T-helper 2 cell treated with Interferon-gamma antibody and Interleukin-4, amounts not matched to agents 5 μg/mL and 100 μg/mL, for 36 hours (primary cell): ENCODE data around the gene CHRND.

ENCODE experiments used
- DNase-seq: peaks from one replicate; pipeline ENCODE4 v3.0.0; 2021; ENCODE audit warnings: low spot score
- H3K27ac Mint-ChIP-seq: one replicate; pipeline ENCODE4 v1.8.0; 2021; ENCODE audit warnings: mild to moderate bottlenecking, mixed read lengths
- H3K27me3 Mint-ChIP-seq: one replicate; pipeline ENCODE4 v1.8.0; 2021; ENCODE audit warnings: low read depth, mixed read lengths
- H3K36me3 Mint-ChIP-seq: one replicate; pipeline ENCODE4 v1.8.0; 2021; ENCODE audit warnings: low read depth, mixed read lengths
- H3K4me1 Mint-ChIP-seq: one replicate; pipeline ENCODE4 v1.8.0; 2021; ENCODE audit warnings: low read depth, mixed read lengths
- H3K4me3 Mint-ChIP-seq: one replicate; pipeline ENCODE4 v1.8.0; 2022; ENCODE audit warnings: mild to moderate bottlenecking, moderate library complexity, mixed read lengths
- H3K9me3 Mint-ChIP-seq: one replicate; pipeline ENCODE4 v1.8.0; 2021; ENCODE audit warnings: mixed read lengths

Gene CHRND

GRCh38 chr2:232484628-232485347, 41.2 kb upstream of the CHRND start:
- Mint-ChIP-seq H3K9me3 (no peaks in the 10 kb centered on the region), H3K27ac (no peak overlapping the region)

GRCh38 chr2:232485348-232485756, 40.6 kb upstream of the CHRND start:
- H3K9me3 Mint-ChIP-seq = no peaks in the 10 kb centered on the region
- no peak overlapping the region for H3K4me3 Mint-ChIP-seq
- no peaks in the 10 kb centered on the region for H3K36me3 Mint-ChIP-seq
- peaks cover 36% of the 10 kb centered on the region for H3K27me3 Mint-ChIP-seq
- no peak overlapping the region for H3K27ac Mint-ChIP-seq
- no peaks in the 10 kb centered on the region for H3K4me1 Mint-ChIP-seq
- DNase-seq = no peak

More at GRCh38 chr2:232484628-232485347, 41.2 kb upstream of the CHRND start:
- no peak overlapping the region for H3K4me3 Mint-ChIP-seq
- DNase-seq = no peak
- H3K36me3 Mint-ChIP-seq = no peaks in the 10 kb centered on the region
- no peaks in the 10 kb centered on the region for H3K4me1 Mint-ChIP-seq
- H3K27me3 Mint-ChIP-seq = peaks cover 34% of the 10 kb centered on the region

GRCh38 chr2:232485757-232486557, 40.0 kb upstream of the CHRND start:
- H3K36me3 Mint-ChIP-seq = no peaks in the 10 kb centered on the region
- H3K4me3 Mint-ChIP-seq = no peak overlapping the region
- H3K4me1 Mint-ChIP-seq = no peaks in the 10 kb centered on the region
- H3K27me3 Mint-ChIP-seq = peaks cover 36% of the 10 kb centered on the region
- H3K9me3 Mint-ChIP-seq = no peaks in the 10 kb centered on the region
- H3K27ac Mint-ChIP-seq = no peak overlapping the region
- no peak for DNase-seq

- H3K4me1 Mint-ChIP-seq = no peaks in the 10 kb centered on the region
Observed at GRCh38 chr2:232486558-232487384, 39.2 kb upstream of the CHRND start.

GRCh38 chr2:232487385-232488096, 38.4 kb upstream of the CHRND start, which contains the start of gene ECEL1:
Gene ECEL1 (minus strand): TSS chr2:232487834. CDS start chr2:232486653, 1,181 bp downstream.
- Mint-ChIP-seq H3K27ac (no peak within 1 kb of the TSS), H3K4me1 (no peaks in the 10 kb centered on the region), H3K4me3 (no peak within 1 kb of the TSS), H3K36me3 (no peaks in the 10 kb centered on the region), H3K9me3 (no peaks in the 10 kb centered on the region), H3K27me3 (peaks cover 40% of the 10 kb centered on the region)
- no peak for DNase-seq

More at GRCh38 chr2:232486558-232487384, 39.2 kb upstream of the CHRND start:
- H3K27me3 Mint-ChIP-seq = peaks cover 40% of the 10 kb centered on the region
- H3K27ac Mint-ChIP-seq = no peak overlapping the region
- no peak overlapping the region for H3K4me3 Mint-ChIP-seq
- H3K36me3 Mint-ChIP-seq = no peaks in the 10 kb centered on the region
- no peaks in the 10 kb centered on the region for H3K9me3 Mint-ChIP-seq
- DNase-seq = no peak

- H3K27ac Mint-ChIP-seq = no peak overlapping the region
- H3K4me3 Mint-ChIP-seq = no peak overlapping the region
- H3K9me3 Mint-ChIP-seq = no peaks in the 10 kb centered on the region
- peaks cover 40% of the 10 kb centered on the region for H3K27me3 Mint-ChIP-seq
- H3K36me3 Mint-ChIP-seq = no peaks in the 10 kb centered on the region
- DNase-seq = no peak
- H3K4me1 Mint-ChIP-seq = no peaks in the 10 kb centered on the region
Observed at GRCh38 chr2:232488097-232488711, 37.8 kb upstream of the CHRND start.

GRCh38 chr2:232488721-232489300, 37.1 kb upstream of the CHRND start:
- Mint-ChIP-seq H3K4me3 (no peak overlapping the region), H3K9me3 (no peaks in the 10 kb centered on the region), H3K27me3 (peaks cover 40% of the 10 kb centered on the region), H3K4me1 (no peaks in the 10 kb centered on the region), H3K36me3 (no peaks in the 10 kb centered on the region), H3K27ac (no peak overlapping the region)
- DNase-seq = no peak

GRCh38 chr2:232489516-232490220, 36.3 kb upstream of the CHRND start:
- H3K27me3 Mint-ChIP-seq = peaks cover 36% of the 10 kb centered on the region
- H3K4me3 Mint-ChIP-seq = no peak overlapping the region

GRCh38 chr2:232490221-232491138, 35.5 kb upstream of the CHRND start:
- no peaks in the 10 kb centered on the region for H3K9me3 Mint-ChIP-seq
- no peak overlapping the region for H3K4me3 Mint-ChIP-seq
- H3K27ac Mint-ChIP-seq = no peak overlapping the region
- no peaks in the 10 kb centered on the region for H3K36me3 Mint-ChIP-seq
- H3K4me1 Mint-ChIP-seq = no peaks in the 10 kb centered on the region
- H3K27me3 Mint-ChIP-seq = peaks cover 28% of the 10 kb centered on the region
- no peak for DNase-seq

More at GRCh38 chr2:232489516-232490220, 36.3 kb upstream of the CHRND start:
- no peak for DNase-seq
- H3K9me3 Mint-ChIP-seq = no peaks in the 10 kb centered on the region
- no peaks in the 10 kb centered on the region for H3K36me3 Mint-ChIP-seq
- no peaks in the 10 kb centered on the region for H3K4me1 Mint-ChIP-seq
- H3K27ac Mint-ChIP-seq = no peak overlapping the region

GRCh38 chr2:232491139-232491780, 34.7 kb upstream of the CHRND start:
- Mint-ChIP-seq H3K27me3 (peaks cover 28% of the 10 kb centered on the region), H3K4me1 (no peaks in the 10 kb centered on the region), H3K27ac (no peak overlapping the region), H3K36me3 (no peaks in the 10 kb centered on the region), H3K9me3 (no peaks in the 10 kb centered on the region), H3K4me3 (no peak overlapping the region)
- no peak for DNase-seq

GRCh38 chr2:232492236-232492848, 33.6 kb upstream of the CHRND start:
- H3K4me3 Mint-ChIP-seq = no peak overlapping the region

More at GRCh38 chr2:232492236-232492848, 33.6 kb upstream of the CHRND start:
- Mint-ChIP-seq H3K27ac (no peak overlapping the region), H3K4me1 (no peaks in the 10 kb centered on the region), H3K9me3 (no peaks in the 10 kb centered on the region), H3K36me3 (no peaks in the 10 kb centered on the region), H3K27me3 (peaks cover 23% of the 10 kb centered on the region)
- no peak for DNase-seq
